NT2/D1 (cell line): ENCODE data around the gene TGM2.

ENCODE experiments used
- SUZ12 ChIP-seq: IDR thresholded peaks from 2 replicates; pipeline ENCODE4 v1.6.1; 2011; ENCODE audit not compliant: insufficient read length, insufficient read depth; ENCODE audit errors: extremely low read depth
- YY1 ChIP-seq: IDR thresholded peaks from 2 replicates; pipeline ENCODE4 v1.6.1; 2011; ENCODE audit not compliant: insufficient read length, insufficient read depth
- ZNF274 ChIP-seq: IDR thresholded peaks from 2 replicates; pipeline ENCODE4 v1.6.1; 2011; ENCODE audit warnings: mild to moderate bottlenecking, low read depth, low read length

- no peak for TF ChIP-seq SUZ12
- TF ChIP-seq ZNF274 = no peak
- no peak for TF ChIP-seq YY1
These were observed 47.4 kb downstream of the TGM2 start for GRCh38 chr20:38117635-38118034.
